NCI-H524 treated with DMSO at 0.1 percent for 48 hours (cell line): Measurements from ENCODE around the gene TMEM164.
"Not testable (repeated sequence)": the region's sequence is repeated elsewhere in the genome, so short reads cannot be mapped to it uniquely, and the experiment has no call there.

Experiments
- DNase-seq: peaks from one replicate; lab custom pipeline; 2025; lab: John Stamatoyannopoulos, UW

Gene TMEM164

DNA sequence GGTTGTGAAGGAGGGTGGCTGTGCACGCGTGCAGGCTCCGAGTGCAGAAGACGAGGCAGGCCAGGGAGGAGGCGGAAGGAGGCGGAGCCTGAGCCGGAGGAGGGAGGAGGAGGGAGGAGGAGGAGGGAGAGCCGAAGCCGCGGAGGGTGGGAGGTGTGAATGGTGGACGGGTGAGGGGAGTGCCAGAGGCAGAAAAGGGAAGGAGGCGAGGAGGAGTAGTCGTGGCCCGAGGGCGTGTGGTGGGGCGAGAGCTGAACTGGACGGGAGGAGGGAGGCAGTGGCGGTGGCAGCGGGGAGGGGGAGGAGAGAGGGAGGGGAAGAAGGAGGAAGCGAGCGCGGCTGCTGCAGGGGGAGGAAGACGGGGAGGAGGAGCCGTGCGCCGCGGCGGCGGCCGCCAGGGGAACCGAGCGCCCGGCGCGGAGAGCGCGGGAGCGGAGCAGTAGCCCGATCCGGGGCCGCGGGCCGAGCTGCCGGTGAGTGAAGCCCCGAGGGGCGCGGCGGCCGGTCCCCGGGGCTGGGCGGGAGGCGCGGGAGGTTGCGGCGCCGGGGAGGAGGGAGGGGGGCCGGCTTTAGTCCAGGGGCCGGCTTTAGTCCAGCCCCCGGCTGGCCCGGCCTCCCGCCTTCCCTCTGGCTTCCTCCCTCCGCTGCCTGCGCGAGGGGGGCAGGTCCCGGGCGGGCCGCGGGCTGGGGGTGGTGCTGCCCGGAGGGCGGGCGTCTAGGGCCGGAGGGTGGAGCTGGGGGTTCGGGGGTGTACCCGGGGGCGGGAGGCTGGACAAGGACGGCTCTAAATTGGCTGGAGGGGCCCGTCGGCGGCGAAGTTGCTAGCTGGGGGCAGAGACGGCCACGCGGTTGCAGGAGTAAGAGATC, at the start of gene TMEM164:
Gene TMEM164, plus strand, starts transcription at position 815 of the 867 bp plus-strand sequence. CDS start 661 bp downstream, outside the sequence.
- no peak for DNase-seq

DNA sequence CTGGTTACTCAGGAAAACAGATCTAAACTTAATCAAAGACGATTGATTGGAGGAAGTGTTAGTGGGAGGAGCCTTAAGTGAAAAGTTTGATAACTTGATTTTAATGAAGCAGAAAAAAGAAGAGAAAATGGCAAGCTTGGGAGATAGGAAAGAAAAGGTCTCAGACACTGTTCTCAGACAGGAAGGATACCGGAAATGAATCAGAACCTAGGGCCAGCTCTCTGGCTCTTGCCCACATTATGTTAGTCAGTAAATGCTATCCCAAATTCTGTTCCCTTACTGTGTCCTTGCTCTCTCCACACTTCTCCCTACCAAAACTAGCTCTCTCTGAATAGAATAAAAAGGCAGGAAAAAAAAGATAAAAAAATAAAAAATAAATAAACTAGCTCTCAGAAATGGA, 48.6 kb upstream of the TMEM164 start:
- DNase-seq: no peak

DNA sequence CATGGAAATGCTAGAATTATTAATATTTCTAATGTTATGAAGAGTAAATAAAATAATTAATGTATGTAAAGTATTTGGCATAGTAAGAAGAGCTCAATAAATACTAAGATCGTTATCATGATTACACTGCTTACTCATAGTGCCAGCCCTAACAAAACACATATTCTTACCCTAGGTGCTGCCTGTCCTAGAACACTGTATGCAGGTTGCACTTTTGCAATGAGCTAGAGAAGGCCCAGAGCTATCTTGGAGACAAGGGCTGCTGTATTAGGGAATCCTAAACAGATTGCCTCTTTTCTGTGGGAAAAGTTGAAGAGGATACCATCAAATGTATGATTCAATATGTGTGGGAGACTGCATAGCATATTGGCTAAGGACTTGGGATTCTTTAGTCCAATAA, 48.0 kb upstream of the TMEM164 start:
- DNase-seq: no peak

GRCh38 chrX:109958266-109958665, 44.6 kb upstream of the TMEM164 start:
- DNase-seq: no peak

DNA sequence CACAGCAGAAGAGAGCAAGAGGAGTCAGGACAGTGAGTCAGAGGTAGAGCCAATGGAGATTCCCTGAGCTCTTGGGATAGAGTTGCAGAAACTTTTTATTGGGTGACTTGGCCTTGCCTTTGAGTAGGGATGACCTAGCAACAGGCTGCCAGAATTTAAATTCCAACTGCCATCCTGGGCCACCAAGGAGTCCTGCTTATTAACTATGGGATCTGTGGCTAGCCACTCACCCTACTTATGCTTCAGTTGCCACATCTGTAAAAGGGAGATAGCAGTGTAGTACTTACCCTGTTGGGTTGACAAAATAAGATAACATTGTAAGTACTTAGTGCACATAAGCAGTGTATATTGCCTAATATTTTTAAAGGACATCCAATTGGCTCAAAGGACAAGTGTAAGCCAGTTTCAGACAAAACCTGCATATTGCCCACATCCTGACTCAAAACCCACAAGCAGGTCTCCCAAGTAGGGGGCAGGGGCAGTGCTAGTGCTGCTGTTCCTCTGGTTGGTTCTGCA, 43.5 kb upstream of the TMEM164 start:
- DNase-seq: no peak

DNA sequence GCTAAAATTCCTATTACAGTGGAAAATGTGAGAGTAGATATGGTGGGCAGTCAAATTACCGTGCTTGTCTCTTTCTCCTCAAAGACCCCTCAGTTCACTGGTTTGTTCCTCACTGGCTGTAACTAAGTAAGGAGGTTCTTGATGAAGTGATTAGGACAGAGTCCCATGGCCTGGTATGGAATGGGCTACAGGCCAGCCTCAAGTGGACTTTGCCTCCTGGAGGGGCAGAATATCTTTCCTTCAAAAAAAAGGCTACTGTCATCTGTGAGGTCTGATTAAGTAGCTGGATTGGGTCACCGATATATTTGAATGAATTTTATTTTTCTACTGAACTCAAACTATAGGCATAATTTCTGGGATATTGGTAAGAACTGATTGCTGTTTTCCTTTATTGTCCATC, 38.5 kb upstream of the TMEM164 start:
- no peak for DNase-seq

GRCh38 chrX:109966246-109966645, 36.7 kb upstream of the TMEM164 start:
- DNase-seq: no peak

DNA sequence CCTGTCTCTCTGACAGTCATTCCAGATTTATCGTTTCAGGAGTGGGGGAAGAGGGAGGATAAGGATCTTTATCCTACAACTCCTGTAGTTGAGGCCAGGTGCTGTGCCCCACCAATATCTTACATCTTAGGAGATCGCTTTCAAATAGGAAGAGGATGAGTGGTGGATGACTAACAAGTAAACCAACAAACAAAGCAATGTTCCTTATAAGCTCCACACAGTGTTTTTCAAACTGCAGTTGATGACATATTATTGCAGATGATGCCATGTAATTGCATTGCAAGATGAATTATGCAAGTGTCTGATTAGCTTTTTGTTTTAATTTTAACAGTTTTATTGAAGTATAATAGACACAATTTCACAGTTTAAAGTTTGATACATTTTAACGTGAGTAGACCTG, 35.8 kb upstream of the TMEM164 start:
- DNase-seq: no peak

GRCh38 chrX:109970841-109971240, 32.1 kb upstream of the TMEM164 start:
- not testable (repeated sequence) for DNase-seq

DNA sequence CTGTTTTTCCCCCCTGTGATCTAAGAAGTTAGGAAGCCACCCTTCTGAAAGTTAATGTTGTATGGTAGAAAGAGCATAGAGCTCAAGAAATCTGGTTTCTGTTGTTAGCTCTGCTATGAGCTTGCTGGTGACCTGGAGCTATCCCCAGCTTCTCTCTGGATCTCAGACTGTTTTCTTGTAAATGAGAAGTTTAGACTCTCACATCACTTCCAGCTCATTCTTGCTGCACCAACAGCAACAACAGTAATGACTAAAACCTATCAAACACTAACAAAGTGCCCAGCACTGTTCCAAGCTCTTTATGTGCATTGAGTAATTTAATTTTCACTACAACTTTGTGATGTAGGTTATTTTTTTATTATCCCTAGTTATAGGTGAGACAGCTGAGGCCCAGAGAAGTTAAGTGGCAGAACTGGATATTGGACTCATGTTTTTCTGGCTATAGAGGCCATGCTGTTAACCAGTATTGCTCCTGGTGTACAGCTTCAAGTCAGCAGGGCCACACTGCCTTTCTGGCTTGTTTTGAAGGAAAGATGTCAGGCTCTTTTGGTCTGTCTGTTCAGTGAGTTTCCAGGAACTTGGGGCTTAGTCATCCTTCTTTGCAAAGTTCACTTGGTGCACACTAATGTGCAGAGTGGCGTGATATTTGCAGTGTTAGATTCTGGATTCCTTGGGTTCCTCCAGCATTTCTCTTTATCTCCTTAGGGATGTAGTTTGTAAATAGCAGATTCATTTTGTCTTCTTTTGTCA, 27.8 kb upstream of the TMEM164 start:
- no peak for DNase-seq

DNA sequence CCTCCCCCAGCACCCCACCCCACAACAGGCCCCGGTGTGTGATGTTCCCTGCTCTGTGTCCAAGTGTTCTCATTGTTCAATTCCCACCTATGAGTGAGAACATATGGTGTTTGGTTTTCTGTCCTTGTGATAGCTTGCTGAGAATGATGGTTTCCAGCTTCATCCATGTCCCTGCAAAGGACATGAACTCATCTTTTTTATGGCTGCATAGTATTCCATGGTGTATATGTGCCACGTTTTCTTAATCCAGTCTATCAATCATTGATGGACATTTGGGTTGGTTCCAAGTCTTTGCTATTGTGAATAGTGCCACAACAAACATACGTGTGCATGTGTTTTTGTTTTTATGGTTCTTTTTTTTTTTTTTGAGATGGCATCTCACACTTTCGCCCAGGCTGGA, 17.7 kb upstream of the TMEM164 start:
- DNase-seq: not testable (repeated sequence)

GRCh38 chrX:109987884-109988283, 15.0 kb upstream of the TMEM164 start:
- no peak for DNase-seq

DNA sequence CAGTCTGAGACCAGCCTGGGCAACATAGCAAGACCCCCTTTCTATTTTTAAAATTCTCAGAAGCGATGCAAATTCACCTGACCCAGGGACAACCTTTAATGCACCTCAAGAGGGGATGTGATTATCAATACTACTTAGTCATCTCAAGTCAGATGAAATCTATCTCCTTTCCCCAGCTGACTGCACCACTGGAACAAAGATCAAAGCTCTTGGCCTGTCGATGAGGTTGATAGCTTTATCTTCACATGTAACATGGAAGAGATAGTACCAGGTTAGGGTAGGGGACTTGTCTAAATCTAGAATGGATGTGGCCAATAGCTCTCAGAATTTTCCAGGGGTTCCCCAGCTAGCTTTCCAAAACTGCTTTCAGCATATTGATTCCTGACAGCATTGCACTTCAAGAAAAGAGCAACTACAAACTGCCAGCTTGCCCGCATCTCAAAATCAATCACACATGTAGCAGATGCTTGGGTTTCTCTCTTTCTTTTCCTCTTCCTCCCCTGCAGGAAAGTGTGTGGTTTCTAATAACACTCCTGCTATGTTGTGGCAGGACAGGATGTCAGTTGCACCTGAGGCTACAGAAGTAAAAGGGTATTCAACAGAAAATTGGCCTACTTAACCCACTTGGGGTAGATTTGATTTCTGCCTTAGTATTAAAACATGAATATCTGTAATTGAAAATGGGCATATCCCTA, 12.2 kb upstream of the TMEM164 start:
- no peak for DNase-seq

DNA sequence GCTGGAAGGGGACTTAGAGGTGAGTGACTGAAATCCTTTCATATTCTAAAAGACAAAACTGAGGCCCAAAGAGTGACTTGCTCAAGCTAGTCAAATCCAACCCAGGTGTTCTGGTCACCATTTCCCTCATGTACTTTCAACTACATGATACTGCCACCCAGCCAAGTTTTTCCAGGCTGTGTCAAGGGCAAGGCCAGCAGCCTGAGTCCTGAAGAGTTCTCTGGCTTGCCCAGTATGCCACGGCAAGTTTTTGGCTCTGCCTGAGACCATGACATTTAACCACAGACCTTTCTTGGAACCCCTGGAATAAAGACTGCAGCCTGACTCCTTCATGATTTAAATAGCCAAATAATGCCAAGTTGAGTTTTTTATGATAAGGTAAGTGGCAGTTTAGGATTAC, 10.7 kb upstream of the TMEM164 start:
- no peak for DNase-seq

- no peak for DNase-seq
Measured at GRCh38 chrX:109995155-109995554, 7.8 kb upstream of the TMEM164 start.

- no peak for DNase-seq
Measured at GRCh38 chrX:109997786-109998452, 5.0 kb upstream of the TMEM164 start.

DNA sequence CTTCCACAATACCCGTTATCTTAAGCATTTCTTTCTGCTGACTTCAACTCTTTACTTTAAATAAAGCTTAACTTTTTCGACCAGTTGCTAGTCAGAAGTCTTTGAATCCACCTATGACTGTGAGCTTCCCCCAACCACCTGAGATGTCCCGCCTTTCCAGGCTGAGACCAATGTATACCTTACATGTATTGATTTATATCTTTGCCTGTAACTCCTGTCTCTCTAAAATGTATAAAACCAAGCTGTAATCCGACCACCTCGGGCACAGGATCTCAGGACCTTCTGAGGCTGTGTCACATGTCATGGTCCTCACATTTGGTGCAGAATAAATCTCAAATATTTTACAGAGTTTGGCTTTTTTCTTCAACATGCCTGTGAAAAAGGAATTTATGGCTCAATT, 2.9 kb upstream of the TMEM164 start:
- DNase-seq: no peak

DNA sequence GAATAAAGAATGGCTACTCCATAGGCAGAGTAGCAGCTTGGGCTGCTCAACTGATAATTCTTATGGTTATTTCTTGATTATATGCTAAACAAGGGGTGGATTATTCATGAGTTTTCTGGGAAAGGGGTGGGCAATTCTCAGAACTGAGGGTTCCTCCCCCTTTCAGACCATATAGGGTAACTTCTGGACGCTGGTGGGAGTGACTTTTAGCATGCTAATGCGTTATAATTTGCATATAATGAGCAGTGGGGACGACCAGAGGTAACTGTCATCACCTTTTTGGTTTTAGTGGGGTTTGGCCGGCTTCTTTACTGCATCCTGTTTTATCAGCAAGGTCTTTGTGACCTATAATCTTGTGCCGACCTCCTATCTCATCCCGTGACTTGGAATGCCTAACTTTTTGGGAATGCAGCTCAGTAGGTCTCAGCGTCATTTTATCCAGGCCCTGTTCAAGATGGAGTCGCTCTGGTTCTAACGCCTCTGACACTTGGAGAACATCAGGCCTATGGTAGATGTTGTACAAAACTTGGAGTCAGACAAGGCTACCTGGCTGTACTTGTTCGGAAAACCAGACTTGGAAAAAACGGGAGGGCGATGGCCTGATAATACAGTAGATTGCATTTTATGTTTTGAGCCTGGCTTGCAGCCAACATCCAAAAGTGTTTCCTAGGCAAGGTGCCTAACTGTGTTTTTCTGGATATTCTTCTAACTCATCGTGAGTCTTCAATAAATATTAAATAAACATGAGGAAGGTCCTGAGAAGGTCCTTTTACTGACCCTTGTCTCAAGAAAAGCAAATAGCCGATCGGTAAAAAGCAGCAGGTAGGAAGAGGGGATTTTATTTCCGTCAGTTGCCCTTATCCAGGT, 1.8 kb upstream of the TMEM164 start:
- no peak for DNase-seq

DNA sequence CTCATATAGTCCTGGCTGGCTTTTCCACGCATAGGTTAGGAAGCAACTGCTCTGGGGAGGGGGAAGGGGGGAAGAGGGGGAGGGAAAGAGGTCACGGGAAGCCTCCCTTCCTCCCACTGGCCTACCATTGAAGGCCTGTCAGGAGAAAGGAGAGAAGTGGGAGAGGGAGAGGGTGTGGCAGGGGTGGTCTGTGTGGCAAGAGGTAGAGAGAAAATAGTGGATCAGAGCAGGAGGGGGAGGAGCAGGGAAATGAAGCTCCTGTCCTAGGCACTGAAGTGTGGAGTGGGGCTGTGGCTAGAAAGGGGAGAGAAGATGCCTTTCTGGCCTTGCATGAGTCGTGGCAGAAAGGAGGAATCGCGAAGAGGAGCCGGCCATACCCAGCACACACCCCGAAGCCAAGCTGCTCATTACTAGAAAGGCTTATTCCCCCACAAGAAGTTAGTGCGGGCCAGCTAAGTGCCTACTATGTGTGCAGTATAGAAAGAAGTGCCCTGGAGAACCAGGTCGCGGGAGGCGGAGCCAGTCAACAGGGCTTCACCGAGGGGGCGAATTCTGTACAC, 1.1 kb upstream of the TMEM164 start:
- no peak for DNase-seq
